Trophoblast cell (in vitro differentiated cells and primary cell): ENCODE results near the gene EVX2.

Experiments used
- DNase-seq, 2 donors: peaks; one replicate each; pipeline ENCODE4 v3.0.0-alpha.2; 2016
- H2AFZ ChIP-seq: 2 replicates; pipeline ENCODE4 v1.6.1; 2013; ENCODE audit warnings: low read length, moderate library complexity, mild to moderate bottlenecking; ENCODE audit not compliant: insufficient read depth, poor library complexity
- H2AK5ac ChIP-seq: 2 replicates; pipeline ENCODE4 v1.6.1; 2013; ENCODE audit warnings: mild to moderate bottlenecking, low read length
- H2BK120ac ChIP-seq: 2 replicates; pipeline ENCODE4 v1.6.1; 2013; ENCODE audit warnings: low read length, mild to moderate bottlenecking, moderate library complexity; ENCODE audit not compliant: insufficient read depth, poor library complexity
- H2BK12ac ChIP-seq: 2 replicates; pipeline ENCODE4 v1.6.1; 2013; ENCODE audit warnings: mild to moderate bottlenecking, low read length, moderate library complexity
- H2BK5ac ChIP-seq: 2 replicates; pipeline ENCODE4 v1.6.1; 2013; ENCODE audit warnings: low read length, low read depth, moderate library complexity, mild to moderate bottlenecking; ENCODE audit not compliant: poor library complexity
- H3K14ac ChIP-seq: 2 replicates; pipeline ENCODE4 v1.6.1; 2013; ENCODE audit warnings: mild to moderate bottlenecking, low read length
- H3K18ac ChIP-seq: 2 replicates; pipeline ENCODE4 v1.6.1; 2013; ENCODE audit warnings: mild to moderate bottlenecking, low read length
- H3K23ac ChIP-seq: 2 replicates; pipeline ENCODE4 v1.6.1; 2013; ENCODE audit warnings: low read length
- H3K27ac ChIP-seq: 2 replicates; pipeline ENCODE4 v1.5.1; 2013; ENCODE audit warnings: low read depth, mild to moderate bottlenecking, inconsistent platforms, low read length, moderate library complexity
- H3K27me3 ChIP-seq: 2 replicates; pipeline ENCODE4 v1.6.1; 2013; ENCODE audit warnings: inconsistent platforms, mild to moderate bottlenecking, low read length, moderate library complexity; ENCODE audit not compliant: insufficient read depth
- H3K36me3 ChIP-seq, 2 experiments: 1 replicate in 1 of 2; 2 replicates in 1 of 2; pipeline ENCODE4 v1.6.1; 2013; ENCODE audit warnings: low read length in 2 of 2, mild to moderate bottlenecking in 2 of 2, moderate library complexity in 1 of 2; ENCODE audit not compliant: insufficient read depth in 2 of 2, control insufficient read depth in 1 of 2
- H3K4ac ChIP-seq: 2 replicates; pipeline ENCODE4 v1.6.1; 2013; ENCODE audit warnings: low read depth, mild to moderate bottlenecking, low read length, moderate library complexity
- H3K4me1 ChIP-seq, 2 experiments: 1 replicate in 1 of 2; 2 replicates in 1 of 2; pipeline ENCODE4 v1.6.1; 2013; ENCODE audit warnings: low read length in 2 of 2, mild to moderate bottlenecking in 2 of 2, moderate library complexity in 1 of 2; ENCODE audit not compliant: insufficient read depth in 2 of 2, control insufficient read depth in 1 of 2
- H3K4me2 ChIP-seq: 2 replicates; pipeline ENCODE4 v1.6.1; 2013; ENCODE audit warnings: inconsistent platforms, mild to moderate bottlenecking, low read length, moderate library complexity
- H3K4me3 ChIP-seq: 2 replicates; pipeline ENCODE4 v1.5.1; 2013; ENCODE audit warnings: mild to moderate bottlenecking, low read depth, low read length, inconsistent platforms
- H3K79me1 ChIP-seq: one replicate; pipeline ENCODE4 v1.6.1; 2013; ENCODE audit warnings: low read length
- H3K79me2 ChIP-seq: 2 replicates; pipeline ENCODE4 v1.6.1; 2013; ENCODE audit warnings: low read length, mild to moderate bottlenecking; ENCODE audit not compliant: control insufficient read depth, insufficient read depth, poor library complexity
- H3K9ac ChIP-seq: 2 replicates; pipeline ENCODE4 v1.6.1; 2013; ENCODE audit warnings: mild to moderate bottlenecking, low read length
- H3K9me3 ChIP-seq: 2 replicates; pipeline ENCODE4 v1.6.1; 2013; ENCODE audit warnings: low read depth, mild to moderate bottlenecking, control low read depth, inconsistent platforms, low read length; ENCODE audit not compliant: insufficient read depth
- H4K12ac ChIP-seq: 2 replicates; pipeline ENCODE4 v1.6.1; 2013; ENCODE audit warnings: low read depth, mild to moderate bottlenecking, low read length, moderate library complexity
- H4K8ac ChIP-seq: 2 replicates; pipeline ENCODE4 v1.6.1; 2013; ENCODE audit warnings: low read depth, mild to moderate bottlenecking, low read length, moderate library complexity
- H4K91ac ChIP-seq: one replicate; pipeline ENCODE4 v1.6.1; 2013; ENCODE audit warnings: low read depth, mild to moderate bottlenecking, low read length, moderate library complexity
- WGBS: extraction: QIAGEN DNeasy Blood & Tissue Kit; methylation state at CpG from one replicate; pipeline ENCODE4 v1.1.7; 2013; ENCODE audit warnings: missing lambda C conversion rate; ENCODE audit not compliant: insufficient read length, insufficient coverage; ENCODE audit errors: extremely low coverage; 5-methylcytosine and 5-hydroxymethylcytosine counted together

Gene EVX2

GRCh38 chr2:176093145-176093897, 9.6 kb upstream of the EVX2 start:
- H3K18ac ChIP-seq = no peak overlapping the region
- peaks cover 4% of the 10 kb centered on the region for H3K9me3 ChIP-seq
- no peaks in the 10 kb centered on the region for H3K79me1 ChIP-seq
- H4K12ac ChIP-seq = no peak overlapping the region
- H2BK12ac ChIP-seq = no peak overlapping the region
- H4K8ac ChIP-seq = no peak overlapping the region
- no peak for DNase-seq
- H3K79me2 ChIP-seq = no peaks in the 10 kb centered on the region
- H2BK120ac ChIP-seq = no peak overlapping the region
- no peak overlapping the region for H3K23ac ChIP-seq
- peak overlapping the region; percentile 83 for H3K4me2 ChIP-seq
- H3K9ac ChIP-seq = no peak overlapping the region
- no peak overlapping the region for H2BK5ac ChIP-seq
- WGBS = no CpG with 5 or more reads among the region's 53 CpGs
- no peak overlapping the region for H2AK5ac ChIP-seq
- H3K4me1 ChIP-seq = peaks cover 8 to 15% of the 10 kb centered on the region in 2 experiments
- no peak overlapping the region for H3K14ac ChIP-seq
- H3K4ac ChIP-seq = no peak overlapping the region
- no peak overlapping the region for H4K91ac ChIP-seq
- no peak overlapping the region for H3K27ac ChIP-seq
- peaks cover 78% of the 10 kb centered on the region for H3K27me3 ChIP-seq
- H3K4me3 ChIP-seq = peak overlapping the region; percentile 67
- no peaks in the 10 kb centered on the region for H3K36me3 ChIP-seq
- H2AFZ ChIP-seq = peak overlapping the region; percentile 53

DNA sequence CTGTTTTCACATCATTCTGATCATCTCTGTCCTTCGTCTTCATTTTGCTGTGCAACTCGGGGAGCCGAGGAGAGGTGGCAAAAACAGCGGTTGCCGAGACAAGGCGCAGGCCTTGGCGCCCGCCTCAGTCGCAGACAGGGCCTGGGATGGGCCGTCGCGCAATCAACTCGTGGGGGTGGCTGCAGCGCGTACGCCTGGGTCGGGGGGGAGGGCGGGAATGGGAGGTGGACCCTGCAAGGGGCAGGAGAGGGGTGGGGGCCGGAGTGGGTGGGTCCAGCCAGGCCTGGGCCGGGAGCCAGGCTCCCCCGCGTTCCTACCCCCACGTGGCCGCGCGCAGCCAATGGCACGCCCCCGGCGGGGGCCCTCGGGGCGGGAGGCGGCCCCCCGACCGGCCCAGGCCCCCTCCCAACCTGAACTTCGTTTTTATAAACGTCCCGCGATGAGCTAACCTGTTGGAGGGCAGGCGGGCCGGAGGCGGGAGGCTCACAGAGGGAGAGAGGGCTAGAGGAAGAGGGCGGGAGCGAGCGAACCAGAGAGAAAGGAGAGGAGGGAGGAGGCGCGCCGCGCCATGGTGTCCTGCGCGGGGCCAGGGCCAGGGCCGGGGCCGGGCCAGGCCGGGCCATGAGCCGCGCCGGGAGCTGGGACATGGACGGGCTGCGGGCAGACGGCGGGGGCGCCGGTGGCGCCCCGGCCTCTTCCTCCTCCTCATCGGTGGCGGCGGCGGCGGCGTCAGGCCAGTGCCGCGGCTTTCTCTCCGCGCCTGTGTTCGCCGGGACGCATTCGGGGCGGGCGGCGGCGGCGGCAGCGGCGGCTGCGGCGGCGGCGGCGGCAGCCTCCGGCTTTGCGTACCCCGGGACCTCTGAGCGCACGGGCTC, 8.7 kb upstream of the EVX2 start, which contains the start of gene HOXD13:
Gene HOXD13, plus strand, starts transcription at position 452 of the 875 bp plus-strand sequence. Its CDS starts 170 bp downstream, at position 622.
- WGBS = no CpG with 5 or more reads among the region's 95 CpGs
- Histone ChIP-seq H3K4me2 (peak within 1 kb of the TSS; percentile 83), H2AK5ac (no peak within 1 kb of the TSS)

DNA sequence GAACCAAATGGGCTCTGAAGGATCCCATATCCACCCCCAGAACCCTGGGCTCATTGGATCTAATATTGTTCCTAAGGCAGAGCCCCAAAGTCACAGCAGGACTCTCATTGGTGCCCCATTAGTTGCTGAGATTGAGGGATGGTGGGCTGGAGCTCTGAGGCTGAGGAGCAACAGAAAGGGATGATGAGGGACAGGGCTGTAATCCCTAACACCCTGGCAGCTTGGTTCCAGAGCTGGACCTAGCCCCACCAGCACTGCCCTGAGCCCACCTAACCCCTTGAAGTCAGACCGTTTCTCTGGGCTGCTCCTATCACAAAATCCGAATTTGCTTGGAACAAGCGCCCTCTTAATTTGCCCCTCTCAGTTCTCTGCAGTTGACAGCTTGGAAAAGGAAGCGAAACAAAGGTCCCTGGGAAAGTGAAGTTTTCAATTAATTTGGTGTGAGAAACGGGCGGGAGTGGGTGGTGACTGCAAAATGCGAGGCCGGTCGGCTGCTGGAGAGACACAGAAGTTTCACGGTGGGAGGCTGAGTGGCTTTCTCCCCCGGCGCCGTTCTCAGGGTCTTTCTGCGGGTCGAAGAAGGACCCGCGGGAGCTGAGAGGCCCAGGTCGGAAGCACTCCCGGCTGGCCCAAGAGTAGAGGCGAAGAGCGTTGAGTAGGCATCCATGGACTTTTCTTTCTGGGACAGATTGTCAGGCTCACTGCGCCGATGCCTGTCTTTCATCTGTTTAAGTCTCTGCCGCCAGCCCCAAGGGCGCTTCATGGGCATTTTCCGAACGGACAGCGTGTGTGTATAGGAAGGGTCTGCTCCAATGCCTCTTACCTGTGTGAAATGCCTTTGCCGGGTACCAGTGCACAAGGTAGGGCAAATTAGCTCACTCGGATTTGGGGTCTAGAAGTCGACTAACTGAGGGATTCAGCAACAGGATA, 7.8 kb upstream of the EVX2 start:
- no peak for DNase-seq
- Histone ChIP-seq H2BK120ac (no peak overlapping the region), H3K14ac (no peak overlapping the region)

More for the DNA sequence above, 8.7 kb upstream of the EVX2 start, which contains the start of gene HOXD13:
- DNase-seq = no peak
- Histone ChIP-seq H2BK5ac (no peak within 1 kb of the TSS), H2BK12ac (no peak within 1 kb of the TSS), H3K27ac (no peak within 1 kb of the TSS), H3K79me2 (peaks cover 2% of the 10 kb centered on the region), H4K12ac (no peak within 1 kb of the TSS), H2BK120ac (no peak within 1 kb of the TSS), H2AFZ (peak within 1 kb of the TSS; percentile 53), H4K91ac (no peak within 1 kb of the TSS), H3K9me3 (peaks cover 4% of the 10 kb centered on the region), H3K23ac (no peak within 1 kb of the TSS), H3K18ac (no peak within 1 kb of the TSS), H3K36me3 (no peaks in the 10 kb centered on the region), H3K27me3 (peaks cover 81% of the 10 kb centered on the region), H3K4me1 (peaks cover 12 to 13% of the 10 kb centered on the region in 2 experiments), H3K79me1 (no peaks in the 10 kb centered on the region), H3K9ac (no peak within 1 kb of the TSS), H3K14ac (no peak within 1 kb of the TSS), H4K8ac (no peak within 1 kb of the TSS), H3K4ac (no peak within 1 kb of the TSS), H3K4me3 (peak within 1 kb of the TSS; percentile 67)

GRCh38 chr2:176090862-176091261, 7.1 kb upstream of the EVX2 start:
- DNase-seq = no peak
- no peak overlapping the region for H2AFZ ChIP-seq
- H4K12ac ChIP-seq = no peak overlapping the region
- no peak overlapping the region for H3K14ac ChIP-seq
- no peak overlapping the region for H2BK120ac ChIP-seq
- no peak overlapping the region for H4K8ac ChIP-seq
- H3K4me3 ChIP-seq = no peak overlapping the region
- no CpG with 5 or more reads among the region's 5 CpGs for whole genome bisulfite sequencing
- no peak overlapping the region for H3K18ac ChIP-seq
- peaks cover 4% of the 10 kb centered on the region for H3K9me3 ChIP-seq
- H3K27ac ChIP-seq = no peak overlapping the region
- H2BK5ac ChIP-seq = no peak overlapping the region
- H3K36me3 ChIP-seq = no peaks in the 10 kb centered on the region
- H3K23ac ChIP-seq = no peak overlapping the region
- H3K4ac ChIP-seq = no peak overlapping the region
- H4K91ac ChIP-seq = no peak overlapping the region
- no peak overlapping the region for H3K4me2 ChIP-seq
- H3K9ac ChIP-seq = no peak overlapping the region
- peaks cover 79% of the 10 kb centered on the region for H3K27me3 ChIP-seq
- H2AK5ac ChIP-seq = no peak overlapping the region
- H3K4me1 ChIP-seq = peaks cover 11 to 12% of the 10 kb centered on the region in 2 experiments
- no peak overlapping the region for H2BK12ac ChIP-seq
- no peaks in the 10 kb centered on the region for H3K79me1 ChIP-seq
- peaks cover 2% of the 10 kb centered on the region for H3K79me2 ChIP-seq

More for the DNA sequence above, 7.8 kb upstream of the EVX2 start:
- no peak overlapping the region for H3K23ac ChIP-seq
- peaks cover 4% of the 10 kb centered on the region for H3K9me3 ChIP-seq
- no peak overlapping the region for H2AFZ ChIP-seq
- no peak overlapping the region for H3K9ac ChIP-seq
- H3K36me3 ChIP-seq = no peaks in the 10 kb centered on the region
- H2AK5ac ChIP-seq = no peak overlapping the region
- peak overlapping the region; percentile 32 for H3K4me2 ChIP-seq
- peaks cover 2% of the 10 kb centered on the region for H3K79me2 ChIP-seq
- no peak overlapping the region for H3K4ac ChIP-seq
- H3K27ac ChIP-seq = no peak overlapping the region
- H3K79me1 ChIP-seq = no peaks in the 10 kb centered on the region
- H4K8ac ChIP-seq = no peak overlapping the region
- peaks cover 78% of the 10 kb centered on the region for H3K27me3 ChIP-seq
- H3K4me3 ChIP-seq = no peak overlapping the region
- no CpG with 5 or more reads among the region's 31 CpGs for whole genome bisulfite sequencing
- no peak overlapping the region for H2BK5ac ChIP-seq
- H4K12ac ChIP-seq = no peak overlapping the region
- no peak overlapping the region for H2BK12ac ChIP-seq
- no peak overlapping the region for H3K18ac ChIP-seq
- H4K91ac ChIP-seq = no peak overlapping the region
- H3K4me1 ChIP-seq = peaks cover 9 to 11% of the 10 kb centered on the region in 2 experiments
